ENCODE data around the gene TOE1.

The TOE1 gene

GRCh38 chr1:45326627-45327623, 13.0 kb upstream of the TOE1 start, which contains the start of gene HPDL:
TSS of gene HPDL (plus strand) at chr1:45326895. CDS start at chr1:45327149, 254 bp downstream.
- DNase-seq (ENCODE audit: extremely low read depth, low read depth) = no peak
- TF ChIP-seq, protein P1, sequence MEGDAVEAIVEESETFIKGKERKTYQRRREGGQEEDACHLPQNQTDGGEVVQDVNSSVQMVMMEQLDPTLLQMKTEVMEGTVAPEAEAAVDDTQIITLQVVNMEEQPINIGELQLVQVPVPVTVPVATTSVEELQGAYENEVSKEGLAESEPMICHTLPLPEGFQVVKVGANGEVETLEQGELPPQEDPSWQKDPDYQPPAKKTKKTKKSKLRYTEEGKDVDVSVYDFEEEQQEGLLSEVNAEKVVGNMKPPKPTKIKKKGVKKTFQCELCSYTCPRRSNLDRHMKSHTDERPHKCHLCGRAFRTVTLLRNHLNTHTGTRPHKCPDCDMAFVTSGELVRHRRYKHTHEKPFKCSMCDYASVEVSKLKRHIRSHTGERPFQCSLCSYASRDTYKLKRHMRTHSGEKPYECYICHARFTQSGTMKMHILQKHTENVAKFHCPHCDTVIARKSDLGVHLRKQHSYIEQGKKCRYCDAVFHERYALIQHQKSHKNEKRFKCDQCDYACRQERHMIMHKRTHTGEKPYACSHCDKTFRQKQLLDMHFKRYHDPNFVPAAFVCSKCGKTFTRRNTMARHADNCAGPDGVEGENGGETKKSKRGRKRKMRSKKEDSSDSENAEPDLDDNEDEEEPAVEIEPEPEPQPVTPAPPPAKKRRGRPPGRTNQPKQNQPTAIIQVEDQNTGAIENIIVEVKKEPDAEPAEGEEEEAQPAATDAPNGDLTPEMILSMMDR (IDR thresholded peaks at IDR 0.05; ENCODE audit: low read depth, low read length) = no peak

DNA sequence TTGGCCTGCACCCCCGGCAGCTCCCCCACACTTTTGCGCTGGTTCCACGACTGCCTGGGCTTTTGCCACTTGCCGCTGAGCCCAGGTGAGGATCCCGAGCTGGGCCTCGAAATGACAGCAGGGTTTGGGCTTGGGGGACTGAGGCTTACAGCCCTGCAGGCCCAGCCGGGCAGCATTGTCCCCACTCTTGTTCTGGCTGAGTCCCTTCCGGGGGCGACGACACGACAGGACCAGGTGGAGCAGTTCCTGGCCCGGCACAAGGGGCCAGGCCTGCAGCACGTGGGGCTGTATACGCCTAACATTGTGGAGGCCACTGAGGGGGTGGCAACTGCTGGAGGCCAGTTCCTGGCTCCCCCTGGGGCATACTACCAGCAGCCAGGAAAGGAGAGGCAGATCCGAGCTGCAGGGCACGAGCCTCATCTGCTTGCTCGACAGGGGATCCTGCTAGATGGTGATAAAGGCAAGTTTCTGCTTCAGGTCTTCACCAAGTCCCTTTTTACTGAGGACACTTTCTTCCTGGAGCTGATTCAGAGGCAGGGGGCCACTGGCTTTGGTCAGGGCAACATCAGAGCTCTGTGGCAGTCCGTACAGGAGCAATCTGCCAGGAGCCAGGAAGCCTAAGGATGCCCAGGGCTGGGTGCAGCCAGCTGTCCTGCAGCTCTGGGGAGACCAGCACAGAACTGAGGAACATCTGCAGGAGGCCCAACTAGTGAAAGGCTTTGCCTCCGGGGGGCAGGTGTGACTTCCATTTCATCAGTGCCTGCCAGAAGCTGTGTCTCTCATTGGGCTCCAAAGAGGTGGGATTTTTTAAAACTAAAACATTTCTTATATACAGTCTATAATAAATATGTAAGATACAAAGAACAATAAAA, 12.1 kb upstream of the TOE1 start:
- TF ChIP-seq, protein P1 (IDR thresholded peaks at IDR 0.05; ENCODE audit: low read depth, low read length) = no peak
- no peak for DNase-seq (ENCODE audit: extremely low read depth, low read depth)

DNA sequence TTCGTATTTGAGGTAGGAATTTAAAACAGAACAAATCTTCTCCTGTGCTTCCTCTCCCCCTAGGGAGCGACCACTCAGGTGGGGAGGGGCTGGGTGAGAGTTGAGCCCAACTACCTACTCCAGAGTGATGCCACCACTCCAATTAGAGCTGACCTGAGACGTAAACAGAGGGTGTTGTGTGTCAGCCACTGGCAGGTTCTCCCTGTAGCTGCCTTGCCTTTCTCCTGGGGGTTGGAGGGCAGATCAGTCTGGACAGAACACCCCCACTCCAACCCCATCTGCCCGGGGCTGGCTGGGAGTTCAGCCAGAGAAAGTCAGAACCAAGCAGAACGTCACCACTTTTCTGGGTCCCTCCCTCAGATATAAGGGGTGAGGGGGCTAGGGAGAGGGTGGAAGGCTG, 11.3 kb upstream of the TOE1 start:
- no peak for DNase-seq (ENCODE audit: extremely low read depth, low read depth)
- TF ChIP-seq, protein P1 (IDR thresholded peaks at IDR 0.05; ENCODE audit: low read depth, low read length) = no peak

DNA sequence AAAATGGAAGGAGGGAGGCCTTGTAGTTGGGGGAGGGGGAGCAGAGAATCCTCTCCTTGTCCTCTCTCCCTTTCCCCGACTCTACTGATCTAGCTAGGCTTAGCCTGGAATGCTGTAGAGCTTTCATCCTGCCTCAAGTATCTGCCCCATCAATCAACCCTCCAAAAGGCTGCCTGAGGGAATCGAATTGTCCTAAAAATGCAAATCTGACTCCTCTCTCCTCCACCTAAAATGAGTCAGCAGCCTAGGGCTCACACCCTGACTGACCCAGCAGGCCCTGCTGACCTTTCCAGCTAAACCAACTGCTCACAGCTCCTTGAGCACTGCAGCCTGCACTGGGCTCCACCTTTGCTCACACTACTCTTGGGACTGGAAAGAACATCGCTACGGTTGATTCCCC, 10.5 kb upstream of the TOE1 start:
- DNase-seq (ENCODE audit: extremely low read depth, low read depth) = no peak
- TF ChIP-seq, protein P1 (IDR thresholded peaks at IDR 0.05; ENCODE audit: low read depth, low read length) = no peak

DNA sequence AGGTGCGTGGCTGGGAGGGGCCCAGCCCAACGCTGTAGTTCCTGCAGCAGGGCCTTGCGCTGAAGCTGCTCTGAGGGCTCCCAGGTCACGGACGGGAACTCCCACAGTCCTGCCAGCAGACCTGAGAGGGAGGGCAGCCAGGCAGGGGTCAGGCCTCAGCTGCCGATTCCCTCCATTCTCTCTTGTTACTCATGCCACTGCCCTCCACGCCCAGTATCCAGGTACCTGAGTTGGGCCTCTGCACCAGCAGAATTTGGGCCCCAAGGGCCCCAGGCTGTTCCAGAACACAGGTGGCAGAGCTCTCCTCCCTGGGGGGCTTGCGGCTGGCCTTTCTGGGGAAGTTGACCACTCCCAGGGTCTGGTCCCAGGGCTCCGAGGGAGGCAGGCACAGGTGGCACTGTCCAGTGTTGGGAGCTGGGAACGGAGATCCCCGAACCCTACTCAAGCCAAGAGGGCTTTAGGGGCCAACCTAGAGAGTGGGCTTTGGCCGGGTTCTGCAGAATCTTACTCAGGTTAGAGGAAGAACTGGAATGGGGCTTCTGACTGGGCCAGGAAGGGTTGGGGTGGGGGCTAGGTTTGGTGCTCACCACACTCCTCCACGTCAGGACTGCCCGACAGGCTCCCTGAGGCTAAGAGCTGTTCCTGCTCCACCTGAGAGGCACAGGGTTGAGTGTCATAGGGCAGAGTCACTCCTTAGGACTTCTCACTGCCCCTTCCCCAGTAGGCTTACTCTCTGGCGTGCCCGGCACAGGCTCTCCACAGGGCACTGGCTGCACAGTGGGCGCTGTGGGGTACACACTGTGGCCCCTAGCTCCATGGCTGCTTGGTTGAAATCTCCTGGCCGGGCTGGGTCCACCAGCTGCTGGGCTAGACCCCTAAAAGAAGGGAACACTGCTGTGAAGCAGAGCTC, 8.3 kb upstream of the TOE1 start:
- TF ChIP-seq, protein P1 (IDR thresholded peaks at IDR 0.05; ENCODE audit: low read depth, low read length) = no peak
- DNase-seq (ENCODE audit: extremely low read depth, low read depth) = no peak

DNA sequence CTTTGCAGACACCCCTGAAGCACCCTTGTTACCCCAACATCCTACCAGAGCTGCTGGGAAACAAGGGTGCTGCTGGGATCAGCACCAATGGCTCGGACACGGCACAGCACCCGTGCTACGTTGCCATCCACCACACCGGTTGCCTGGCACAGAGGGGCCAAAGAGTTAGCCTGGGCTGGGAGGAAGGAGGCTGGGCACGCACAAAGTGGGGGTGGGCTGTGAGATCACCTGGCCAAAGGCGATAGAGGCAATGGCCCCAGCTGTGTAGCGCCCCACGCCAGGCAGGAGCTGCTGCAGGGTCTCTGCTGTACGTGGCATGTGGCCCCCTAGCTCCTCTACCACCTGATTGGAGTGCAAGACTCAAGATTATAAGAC, 7.6 kb upstream of the TOE1 start:
- no peak for DNase-seq (ENCODE audit: extremely low read depth, low read depth)
- TF ChIP-seq, protein P1 (IDR thresholded peaks at IDR 0.05; ENCODE audit: low read depth, low read length) = no peak

Measured in AG09319 (cell line).